RPMI8226 (cell line): ENCODE measurements around the gene CCL4L2.
"Not testable (repeated sequence)": the region's sequence is repeated elsewhere in the genome, so short reads cannot be mapped to it uniquely, and the experiment has no call there.

ENCODE experiments used
- DNase-seq: peaks from one replicate; pipeline ENCODE4 v3.0.0-alpha.2; 2015

The CCL4L2 gene

GRCh38 chr17:36221581-36222100 is 10.8 kb downstream of the CCL4L2 start:
- not testable (repeated sequence) for DNase-seq

DNA sequence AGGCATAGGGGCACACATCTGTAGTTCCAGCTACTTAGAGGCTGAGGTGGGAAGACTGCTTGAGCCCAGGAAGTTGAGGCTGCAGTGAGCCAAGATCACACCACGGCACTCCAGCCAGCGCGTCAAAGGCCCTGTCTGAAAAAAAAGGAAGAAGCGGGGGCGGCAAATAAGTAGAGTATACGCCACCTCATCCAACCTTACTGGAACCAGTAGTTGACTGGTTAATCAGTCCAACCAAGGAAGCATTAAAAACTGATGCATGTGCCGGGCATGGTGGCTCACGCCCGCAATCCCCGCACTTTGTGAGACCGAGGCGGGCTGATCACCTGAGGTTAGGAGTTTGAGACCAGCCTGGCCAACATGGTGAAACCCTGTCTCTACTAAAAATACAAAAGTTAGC is 12.1 kb downstream of the CCL4L2 start:
- DNase-seq, result not testable (repeated sequence)

DNA sequence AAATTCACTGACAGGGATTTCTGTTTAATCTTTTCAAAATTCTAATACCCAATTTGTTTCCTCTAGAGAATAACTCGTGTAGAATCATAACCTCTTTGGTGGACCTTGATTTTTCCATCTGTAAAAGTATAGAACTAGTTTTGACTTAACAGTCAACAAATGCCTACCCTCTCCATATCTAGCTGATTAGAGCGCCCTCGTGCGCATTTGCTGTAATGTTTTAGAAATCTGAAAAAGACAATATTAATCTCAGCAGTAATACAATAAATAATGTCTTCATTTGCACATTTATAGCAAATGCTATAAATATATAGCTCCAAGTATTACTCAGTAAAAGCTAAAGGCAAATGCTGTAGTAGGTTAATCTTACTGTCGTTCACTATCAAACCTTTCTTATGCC is 18.8 kb downstream of the CCL4L2 start:
- DNase-seq, result not testable (repeated sequence)

DNA sequence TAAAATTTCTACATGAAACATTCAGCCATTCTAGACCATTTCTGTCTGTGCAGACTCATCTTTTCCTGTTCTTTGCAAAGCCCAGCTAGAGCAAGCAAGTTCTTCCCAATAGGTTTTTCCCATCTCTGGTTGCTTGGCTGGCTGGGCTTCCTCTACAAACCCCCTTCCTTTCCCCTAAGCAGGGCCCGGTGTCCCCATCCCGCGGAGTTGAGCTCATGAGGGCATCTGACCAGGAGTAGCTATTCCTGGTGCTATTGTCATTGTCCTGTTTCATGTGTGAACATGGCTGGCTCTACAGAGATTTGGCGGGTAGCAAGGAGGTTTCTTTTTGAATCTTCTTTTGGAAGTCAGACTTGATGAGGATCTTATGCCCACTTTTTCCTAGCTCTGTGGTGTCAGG is 31.2 kb downstream of the CCL4L2 start:
- DNase-seq, result not testable (repeated sequence)
